PFSK-1 (cell line): Measurements from ENCODE around the gene ZPBP2.

Experiments used
- FOXP2 ChIP-seq: optimal IDR thresholded peaks from 2 replicates; pipeline ENCODE3; 2011; ENCODE audit warnings: borderline replicate concordance, control low read depth, inconsistent platforms; ENCODE audit not compliant: insufficient read depth; ENCODE audit errors: extremely low read length, extremely low read depth
- POLR2AphosphoS5 ChIP-seq: IDR thresholded peaks from 2 replicates; pipeline ENCODE4 v1.6.1; 2012; ENCODE audit warnings: low read depth, mild to moderate bottlenecking, control low read depth, low read length, moderate library complexity
- SIN3A ChIP-seq: IDR thresholded peaks from 2 replicates; pipeline ENCODE4 v1.6.1; 2012; ENCODE audit warnings: mild to moderate bottlenecking, low read length, moderate library complexity, borderline replicate concordance; ENCODE audit not compliant: insufficient read depth
- TAF1 ChIP-seq: IDR thresholded peaks from 2 replicates; pipeline ENCODE4 v1.6.1; 2012; ENCODE audit warnings: low read length, control low read depth, borderline replicate concordance; ENCODE audit not compliant: insufficient read depth
- TF ChIP-seq, protein P1 (sequence below), 2 experiments: IDR thresholded peaks; 2 replicates each; pipeline versions ENCODE4 v1.6.1 to v1.8.0; 2011 to 2012; ENCODE audit warnings: low read depth in 2 of 2, low read length in 2 of 2, control low read depth in 1 of 2, inconsistent platforms in 1 of 2, mild to moderate bottlenecking in 1 of 2, moderate library complexity in 1 of 2; ENCODE audit not compliant: insufficient read depth in 1 of 2

The ZPBP2 gene

DNA sequence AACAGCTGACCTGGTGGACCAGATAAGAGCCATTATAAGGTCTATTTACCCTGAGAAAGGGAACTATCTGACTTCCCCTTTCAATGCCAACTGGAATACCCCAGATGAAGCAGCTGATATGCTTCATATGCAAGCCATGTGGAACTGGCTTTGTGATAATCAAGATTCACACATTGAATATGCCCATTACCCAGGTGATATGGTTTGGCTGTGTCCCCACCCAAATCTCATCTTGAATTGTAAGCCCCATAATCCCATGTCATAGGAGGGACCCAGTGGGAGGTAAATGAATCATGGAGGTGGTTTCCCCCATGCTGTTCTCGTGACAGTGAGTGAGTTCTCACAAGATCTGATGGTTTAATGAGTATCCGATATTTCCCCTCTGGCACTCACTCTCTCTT is 46.0 kb upstream of the ZPBP2 start:
- TF ChIP-seq FOXP2 = no peak
- TF ChIP-seq POLR2AphosphoS5 = no peak
- TF ChIP-seq, protein P1, sequence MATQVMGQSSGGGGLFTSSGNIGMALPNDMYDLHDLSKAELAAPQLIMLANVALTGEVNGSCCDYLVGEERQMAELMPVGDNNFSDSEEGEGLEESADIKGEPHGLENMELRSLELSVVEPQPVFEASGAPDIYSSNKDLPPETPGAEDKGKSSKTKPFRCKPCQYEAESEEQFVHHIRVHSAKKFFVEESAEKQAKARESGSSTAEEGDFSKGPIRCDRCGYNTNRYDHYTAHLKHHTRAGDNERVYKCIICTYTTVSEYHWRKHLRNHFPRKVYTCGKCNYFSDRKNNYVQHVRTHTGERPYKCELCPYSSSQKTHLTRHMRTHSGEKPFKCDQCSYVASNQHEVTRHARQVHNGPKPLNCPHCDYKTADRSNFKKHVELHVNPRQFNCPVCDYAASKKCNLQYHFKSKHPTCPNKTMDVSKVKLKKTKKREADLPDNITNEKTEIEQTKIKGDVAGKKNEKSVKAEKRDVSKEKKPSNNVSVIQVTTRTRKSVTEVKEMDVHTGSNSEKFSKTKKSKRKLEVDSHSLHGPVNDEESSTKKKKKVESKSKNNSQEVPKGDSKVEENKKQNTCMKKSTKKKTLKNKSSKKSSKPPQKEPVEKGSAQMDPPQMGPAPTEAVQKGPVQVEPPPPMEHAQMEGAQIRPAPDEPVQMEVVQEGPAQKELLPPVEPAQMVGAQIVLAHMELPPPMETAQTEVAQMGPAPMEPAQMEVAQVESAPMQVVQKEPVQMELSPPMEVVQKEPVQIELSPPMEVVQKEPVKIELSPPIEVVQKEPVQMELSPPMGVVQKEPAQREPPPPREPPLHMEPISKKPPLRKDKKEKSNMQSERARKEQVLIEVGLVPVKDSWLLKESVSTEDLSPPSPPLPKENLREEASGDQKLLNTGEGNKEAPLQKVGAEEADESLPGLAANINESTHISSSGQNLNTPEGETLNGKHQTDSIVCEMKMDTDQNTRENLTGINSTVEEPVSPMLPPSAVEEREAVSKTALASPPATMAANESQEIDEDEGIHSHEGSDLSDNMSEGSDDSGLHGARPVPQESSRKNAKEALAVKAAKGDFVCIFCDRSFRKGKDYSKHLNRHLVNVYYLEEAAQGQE (IDR thresholded peaks at IDR 0.05; ENCODE audit: insufficient read depth in 1 of 2, low read depth in 2 of 2, low read length in 2 of 2) = no peak
- TF ChIP-seq TAF1 = no peak
- no peak for TF ChIP-seq SIN3A

DNA sequence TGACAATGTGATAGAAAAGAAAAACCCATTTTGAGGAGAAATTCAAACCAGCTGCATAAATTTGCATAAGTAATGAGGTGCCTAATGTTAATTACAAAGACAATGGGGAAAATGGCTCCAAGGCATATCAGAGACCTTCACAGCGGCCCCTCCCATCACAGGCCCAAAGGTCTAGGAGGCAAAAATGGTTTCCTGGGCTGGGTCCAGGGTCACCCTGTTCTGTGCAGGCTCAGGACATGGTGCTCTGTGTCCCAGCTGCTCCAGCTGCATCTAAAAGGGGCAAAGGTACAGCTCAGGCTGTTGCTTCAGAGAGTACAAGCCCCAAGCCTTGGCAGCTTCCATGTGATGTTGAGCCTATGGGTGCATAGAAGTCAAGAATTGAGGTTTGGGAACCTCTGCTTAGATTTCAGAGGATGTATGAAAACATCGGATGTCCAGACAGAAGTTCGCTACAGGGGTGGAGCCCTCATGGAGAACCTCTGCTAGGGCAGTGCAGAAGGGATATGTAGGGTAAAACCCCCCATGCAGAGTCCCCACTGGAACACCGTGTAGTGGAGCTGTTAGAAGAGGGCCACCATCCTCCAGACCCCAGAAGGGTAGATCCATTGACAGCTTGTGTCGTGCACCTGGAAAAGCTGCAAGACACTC is 44.5 kb upstream of the ZPBP2 start:
- TF ChIP-seq, protein P1 (IDR thresholded peaks at IDR 0.05; ENCODE audit: insufficient read depth in 1 of 2, low read depth in 2 of 2, low read length in 2 of 2) = no peak
- TF ChIP-seq POLR2AphosphoS5 (no peak), SIN3A (no peak), FOXP2 (no peak), TAF1 (no peak)

DNA sequence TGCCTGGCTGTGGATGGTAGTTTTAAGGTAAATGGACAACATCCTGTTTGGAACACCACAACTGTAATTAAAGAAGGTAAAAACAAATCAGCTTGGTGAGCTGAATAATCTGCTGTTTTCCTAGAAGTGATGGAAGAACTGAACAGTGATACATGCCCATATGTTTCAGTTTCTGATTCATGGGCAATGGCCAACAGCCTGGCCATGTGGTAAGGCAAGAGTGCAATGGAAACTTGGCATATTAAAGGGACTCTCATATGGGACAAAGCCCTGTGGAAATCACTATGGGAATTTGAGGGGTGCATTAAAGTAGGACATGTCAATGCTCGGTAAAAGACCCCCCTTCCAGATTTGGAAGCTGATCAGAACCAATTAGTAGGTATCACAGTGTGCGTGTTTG is 41.7 kb upstream of the ZPBP2 start:
- TF ChIP-seq FOXP2 (no peak), SIN3A (no peak), POLR2AphosphoS5 (no peak), TAF1 (no peak)
- TF ChIP-seq, protein P1 (IDR thresholded peaks at IDR 0.05; ENCODE audit: insufficient read depth in 1 of 2, low read depth in 2 of 2, low read length in 2 of 2) = no peak

DNA sequence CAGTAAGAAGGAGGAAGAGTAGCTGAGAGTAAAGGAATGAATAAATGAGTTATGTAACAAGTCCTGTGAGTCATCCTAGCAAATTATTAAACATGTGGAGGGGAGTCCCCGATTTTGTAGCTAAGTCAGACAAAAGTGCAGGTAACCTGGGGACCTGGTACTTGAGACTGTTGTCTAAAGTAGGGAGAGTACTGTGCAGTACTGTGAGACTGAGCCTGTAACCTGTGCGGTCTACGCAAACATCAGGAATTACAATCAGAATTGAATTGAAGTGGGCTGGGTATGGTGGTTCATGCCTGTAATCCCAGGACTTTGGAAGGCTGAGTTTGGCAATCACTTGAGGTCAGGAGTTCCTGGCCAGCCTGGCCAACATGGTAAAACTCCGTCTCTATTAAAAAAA is 39.6 kb upstream of the ZPBP2 start:
- no peak for TF ChIP-seq TAF1
- no peak for TF ChIP-seq POLR2AphosphoS5

DNA sequence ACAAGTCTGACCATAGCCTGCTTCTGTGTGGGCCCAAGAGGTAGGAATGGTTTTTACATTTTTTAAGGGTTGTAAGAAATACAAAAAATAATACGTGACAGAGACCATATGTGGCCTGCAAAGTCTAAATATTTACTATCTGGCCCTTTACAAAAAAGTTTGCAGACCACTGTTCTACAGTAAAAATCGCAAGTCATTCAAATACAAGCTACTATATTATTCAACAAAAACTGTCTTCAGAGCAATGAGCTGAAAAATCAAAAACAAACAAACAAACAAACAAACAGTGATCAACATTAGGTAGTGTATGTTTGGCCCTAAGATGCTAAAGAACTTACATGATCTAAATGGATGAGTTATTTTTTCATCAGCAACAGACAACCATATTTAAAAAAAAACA is 36.4 kb upstream of the ZPBP2 start:
- TF ChIP-seq, protein P1 (IDR thresholded peaks at IDR 0.05; ENCODE audit: insufficient read depth in 1 of 2, low read depth in 2 of 2, low read length in 2 of 2) = no peak
- TF ChIP-seq FOXP2 (no peak), POLR2AphosphoS5 (no peak), TAF1 (no peak), SIN3A (no peak)
